GM19468 (cell line): ENCODE results near the gene GPX3.

Experiments
- ATAC-seq: cut with Tn5 transposase; IDR thresholded peaks from one replicate; pipeline ENCODE4 v1.9.1; 2021; ENCODE audit warnings: mild to moderate bottlenecking, moderate library complexity, moderate number of reproducible peaks; ENCODE audit not compliant: unreplicated experiment; ENCODE audit errors: extremely low read depth

Gene GPX3

GRCh38 chr5:151030379-151030778 lies 10.0 kb downstream of the GPX3 start:
- ATAC-seq = no peak

DNA sequence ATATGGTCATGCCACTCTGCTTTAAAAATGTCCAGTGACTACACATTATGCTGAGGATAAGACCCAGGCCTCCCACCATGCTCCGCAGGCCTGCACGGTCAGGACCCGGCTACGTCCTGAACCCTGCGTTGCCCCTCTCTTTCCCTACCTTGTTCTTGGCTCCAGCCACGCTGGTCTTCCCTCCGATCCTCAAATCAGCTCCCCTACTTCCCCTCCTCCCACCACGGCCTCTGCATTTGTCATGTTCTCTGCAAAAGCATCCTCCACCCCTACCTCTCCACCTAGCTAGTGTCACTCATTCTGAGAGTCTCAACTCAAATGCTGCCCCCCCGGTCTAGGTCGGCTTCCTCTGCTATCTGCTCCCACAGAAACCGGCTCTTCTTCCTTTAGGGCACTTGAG lies 11.2 kb downstream of the GPX3 start:
- ATAC-seq = no peak

GRCh38 chr5:151033217-151033934 lies 13.0 kb downstream of the GPX3 start:
- no peak for ATAC-seq

- no peak for ATAC-seq
These were observed 14.3 kb downstream of the GPX3 start for GRCh38 chr5:151034422-151035379.

GRCh38 chr5:151036556-151036955 lies 16.2 kb downstream of the GPX3 start:
- ATAC-seq = no peak

- no peak for ATAC-seq
These were observed 17.4 kb downstream of the GPX3 start for GRCh38 chr5:151037561-151038411.

DNA sequence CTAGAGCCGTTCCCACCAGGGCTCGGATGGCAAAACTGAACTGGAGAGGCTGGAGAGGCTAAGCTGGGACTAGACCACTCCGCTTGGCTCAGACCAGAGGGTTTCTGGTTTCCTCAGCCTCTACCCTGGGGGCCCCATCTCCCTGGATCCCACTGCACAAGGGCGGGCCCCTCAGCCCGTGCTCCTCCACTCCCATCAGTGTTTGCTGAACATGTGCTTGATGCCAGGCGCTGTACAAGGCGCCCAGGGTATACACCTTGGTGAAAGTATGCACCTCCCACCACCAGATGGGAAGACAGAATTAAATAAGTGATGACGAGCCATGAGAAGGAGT lies 18.0 kb downstream of the GPX3 start:
- ATAC-seq = no peak

GRCh38 chr5:151038801-151039238 lies 18.4 kb downstream of the GPX3 start:
- no peak for ATAC-seq

- ATAC-seq = no peak
These were observed 19.3 kb downstream of the GPX3 start for GRCh38 chr5:151039665-151040064.

DNA sequence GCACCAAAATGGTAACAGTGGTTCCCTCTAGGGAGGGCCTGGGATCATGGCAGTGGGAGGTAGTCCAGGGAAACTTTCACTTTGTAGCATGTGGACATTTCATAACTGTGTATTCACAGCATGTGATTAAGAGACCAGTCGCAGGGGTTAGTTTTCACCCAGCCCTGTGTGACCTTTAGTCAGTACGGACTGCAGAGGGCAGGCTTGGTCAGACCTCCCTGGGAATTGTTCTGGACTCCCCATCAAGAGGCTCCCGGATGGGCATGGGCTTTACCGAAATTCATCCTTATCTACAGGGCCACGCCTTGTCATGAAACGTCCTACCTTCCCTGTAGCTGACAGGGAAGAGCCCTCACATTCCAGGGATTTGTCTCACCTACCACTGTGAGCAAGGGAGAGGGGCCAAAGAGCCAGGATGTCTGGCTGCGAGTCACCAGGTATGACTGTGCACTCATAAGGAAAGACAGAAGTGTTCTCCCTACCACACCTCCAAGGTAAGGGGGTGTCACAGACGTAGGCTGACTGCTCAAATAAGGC lies 19.9 kb downstream of the GPX3 start:
- ATAC-seq = no peak

DNA sequence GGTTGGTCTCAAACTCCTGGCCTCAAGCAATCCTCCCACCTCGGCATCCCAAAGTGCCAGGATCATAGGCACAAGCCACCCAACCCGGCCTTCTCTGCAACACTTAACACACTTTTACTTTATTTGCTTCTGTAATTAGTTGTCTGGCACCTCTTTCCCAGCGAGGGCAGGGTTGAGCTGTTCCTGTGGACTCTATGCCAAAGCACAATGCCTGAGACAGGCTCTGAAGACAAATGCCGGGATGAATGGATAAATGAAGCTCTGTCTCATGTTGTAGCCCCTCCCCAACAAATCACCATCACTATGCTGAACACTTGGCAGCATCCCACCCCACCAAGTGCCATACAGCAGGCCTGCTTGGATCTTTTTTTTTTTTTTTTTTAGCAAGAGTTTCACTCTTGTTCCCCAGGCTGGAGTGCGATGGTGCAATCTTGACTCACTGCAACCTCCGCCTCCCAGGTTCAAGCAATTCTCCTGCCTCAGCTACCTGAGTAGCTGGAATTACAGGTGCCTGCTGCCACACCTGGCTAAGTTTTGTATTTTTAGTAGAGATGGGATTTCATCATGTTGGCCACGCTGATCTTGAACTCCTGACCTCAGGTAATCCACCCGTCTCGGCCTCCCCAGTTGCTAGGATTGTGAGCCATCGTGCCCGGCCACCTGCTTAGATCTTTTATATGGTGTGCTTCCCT lies 21.3 kb downstream of the GPX3 start:
- ATAC-seq = no peak

DNA sequence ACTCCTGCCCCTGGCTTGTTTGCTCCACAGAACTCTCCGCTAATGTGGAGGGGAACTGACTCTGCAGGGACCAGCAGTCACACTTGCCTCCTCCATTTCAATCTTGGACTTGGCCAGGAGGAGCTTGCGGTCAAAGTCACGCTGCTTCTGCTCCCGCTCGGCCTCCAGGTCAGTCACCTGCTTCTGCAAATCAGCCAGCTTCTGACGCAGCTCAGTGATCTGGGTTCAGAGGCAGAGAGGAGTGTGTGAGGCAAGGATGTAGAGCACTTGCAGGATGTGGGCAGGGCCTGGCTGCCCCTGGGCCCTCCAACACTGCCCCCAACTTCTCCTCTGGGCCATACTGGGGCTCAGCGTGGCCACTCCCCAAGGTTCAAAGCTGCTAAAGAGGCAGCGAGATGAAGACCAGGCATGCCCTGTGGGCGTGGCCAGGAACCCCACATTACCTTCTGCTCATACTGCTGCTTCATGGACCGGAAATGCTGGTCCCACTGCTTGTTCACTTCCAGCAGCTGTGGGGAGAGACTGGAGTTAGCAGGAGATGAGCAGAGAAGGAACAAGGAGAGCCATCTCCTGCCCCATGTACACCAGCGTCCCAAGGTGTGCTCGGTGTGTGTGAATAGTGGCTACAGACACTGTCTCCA lies 22.2 kb downstream of the GPX3 start:
- no peak for ATAC-seq

GRCh38 chr5:151047814-151048425 lies 27.5 kb downstream of the GPX3 start:
- no peak for ATAC-seq

DNA sequence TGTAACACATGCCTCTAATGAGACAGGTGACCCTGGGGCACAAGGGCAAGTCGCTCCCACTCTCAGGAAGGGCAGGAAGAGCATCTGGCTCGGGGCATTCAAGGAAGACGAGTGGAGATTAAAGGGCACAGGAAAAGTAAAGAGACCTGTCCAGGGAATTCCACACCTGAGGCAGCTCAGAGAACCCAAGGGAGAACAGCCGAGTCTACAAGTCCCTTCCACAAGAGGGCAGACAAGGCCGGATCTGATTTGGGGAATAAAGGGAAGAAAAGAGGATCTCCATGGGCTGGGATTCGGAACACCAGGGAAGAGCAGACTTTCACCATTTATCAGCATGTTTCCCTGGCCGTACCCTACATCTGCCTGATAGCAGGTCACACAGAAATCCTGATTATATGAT lies 28.1 kb downstream of the GPX3 start:
- ATAC-seq = no peak

GRCh38 chr5:151051066-151051930 lies 30.9 kb downstream of the GPX3 start:
- ATAC-seq = peak; percentile 36

GRCh38 chr5:151051931-151052608 lies 31.7 kb downstream of the GPX3 start:
- no peak for ATAC-seq

DNA sequence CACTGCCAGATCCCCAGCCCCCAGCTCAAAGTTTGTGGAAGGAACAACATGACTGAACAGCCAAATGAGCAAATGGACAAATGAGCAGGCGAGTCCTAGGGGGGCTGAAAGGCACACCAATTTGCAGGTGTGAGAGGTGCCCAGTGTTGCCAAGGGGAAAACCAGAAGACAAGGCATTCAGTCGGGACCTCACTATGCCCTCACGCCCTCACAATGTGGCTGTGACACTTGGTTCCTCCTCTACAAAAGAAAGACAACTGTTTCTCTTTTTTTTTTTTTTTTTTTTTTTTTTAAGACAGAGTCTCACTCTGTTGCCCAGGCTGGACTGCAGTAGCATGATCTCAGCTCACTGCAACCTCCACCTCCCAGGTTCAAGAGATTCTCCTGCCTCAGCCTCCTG lies 32.4 kb downstream of the GPX3 start:
- no peak for ATAC-seq
